B cell (primary cell): Measurements from ENCODE around the gene COL25A1.

Experiments used
- EZH2 ChIP-seq: IDR thresholded peaks from 2 replicates; pipeline ENCODE4 v1.6.1; 2012; ENCODE audit warnings: borderline replicate concordance, low read depth, mild to moderate bottlenecking, moderate library complexity, low read length; ENCODE audit not compliant: insufficient read depth, poor library complexity, severe bottlenecking
- TF ChIP-seq, protein P1 (sequence below): fragments of 200-600 bp; IDR thresholded peaks from one replicate; pipeline ENCODE4 v1.8.0; 2022; ENCODE audit warnings: antibody characterized with exemption, mild to moderate bottlenecking

- TF ChIP-seq, protein P1, sequence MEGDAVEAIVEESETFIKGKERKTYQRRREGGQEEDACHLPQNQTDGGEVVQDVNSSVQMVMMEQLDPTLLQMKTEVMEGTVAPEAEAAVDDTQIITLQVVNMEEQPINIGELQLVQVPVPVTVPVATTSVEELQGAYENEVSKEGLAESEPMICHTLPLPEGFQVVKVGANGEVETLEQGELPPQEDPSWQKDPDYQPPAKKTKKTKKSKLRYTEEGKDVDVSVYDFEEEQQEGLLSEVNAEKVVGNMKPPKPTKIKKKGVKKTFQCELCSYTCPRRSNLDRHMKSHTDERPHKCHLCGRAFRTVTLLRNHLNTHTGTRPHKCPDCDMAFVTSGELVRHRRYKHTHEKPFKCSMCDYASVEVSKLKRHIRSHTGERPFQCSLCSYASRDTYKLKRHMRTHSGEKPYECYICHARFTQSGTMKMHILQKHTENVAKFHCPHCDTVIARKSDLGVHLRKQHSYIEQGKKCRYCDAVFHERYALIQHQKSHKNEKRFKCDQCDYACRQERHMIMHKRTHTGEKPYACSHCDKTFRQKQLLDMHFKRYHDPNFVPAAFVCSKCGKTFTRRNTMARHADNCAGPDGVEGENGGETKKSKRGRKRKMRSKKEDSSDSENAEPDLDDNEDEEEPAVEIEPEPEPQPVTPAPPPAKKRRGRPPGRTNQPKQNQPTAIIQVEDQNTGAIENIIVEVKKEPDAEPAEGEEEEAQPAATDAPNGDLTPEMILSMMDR: no peak
- TF ChIP-seq EZH2: no peak
Observed at GRCh38 chr4:109248322-109248900, 54.0 kb downstream of the COL25A1 start.
